Measurements from ENCODE around the gene PGK1.
"Not testable (repeated sequence)": the region's sequence is repeated elsewhere in the genome, so short reads cannot be mapped to it uniquely, and the experiment has no call there.

GRCh38 chrX:78157846-78158245 is 53.8 kb downstream of the PGK1 start:
- not testable (repeated sequence) for TF ChIP-seq CTCF (IDR thresholded peaks at IDR 0.05; ENCODE audit: insufficient read depth, low read depth, low read length); EZH2 (IDR thresholded peaks at IDR 0.05; ENCODE audit: insufficient read depth, low read length)
